ENCODE measurements around the gene NRG3. TPM values are rescaled to one million over a fixed set of nuclear protein-coding genes. Genes with fewer than 3 reads are reported as not detected.

The NRG3 gene
- total RNA-seq, 1 donor from 2014 or later = 2.6 TPM

DNA sequence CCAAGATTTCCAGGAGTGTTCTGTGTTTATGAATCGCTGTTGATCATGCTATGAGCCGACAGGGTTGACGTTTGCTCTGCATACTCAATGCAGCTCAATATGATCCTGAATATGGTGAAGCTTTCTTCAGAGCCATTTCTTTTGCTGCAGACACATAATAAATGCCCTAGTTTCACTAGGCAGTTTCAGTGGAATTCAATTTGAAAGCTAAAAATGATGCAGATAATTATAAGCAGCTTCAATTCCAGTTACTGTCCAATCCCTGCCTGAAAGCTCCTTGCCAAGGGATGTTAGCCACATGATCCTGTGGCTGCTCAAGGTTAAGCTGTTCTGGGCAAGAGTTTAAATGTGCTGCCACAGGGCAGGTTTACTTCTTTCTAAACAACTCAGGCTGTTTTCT is 805.6 kb downstream of the NRG3 start:
- DNase-seq = no peak
- TF ChIP-seq, protein P1, sequence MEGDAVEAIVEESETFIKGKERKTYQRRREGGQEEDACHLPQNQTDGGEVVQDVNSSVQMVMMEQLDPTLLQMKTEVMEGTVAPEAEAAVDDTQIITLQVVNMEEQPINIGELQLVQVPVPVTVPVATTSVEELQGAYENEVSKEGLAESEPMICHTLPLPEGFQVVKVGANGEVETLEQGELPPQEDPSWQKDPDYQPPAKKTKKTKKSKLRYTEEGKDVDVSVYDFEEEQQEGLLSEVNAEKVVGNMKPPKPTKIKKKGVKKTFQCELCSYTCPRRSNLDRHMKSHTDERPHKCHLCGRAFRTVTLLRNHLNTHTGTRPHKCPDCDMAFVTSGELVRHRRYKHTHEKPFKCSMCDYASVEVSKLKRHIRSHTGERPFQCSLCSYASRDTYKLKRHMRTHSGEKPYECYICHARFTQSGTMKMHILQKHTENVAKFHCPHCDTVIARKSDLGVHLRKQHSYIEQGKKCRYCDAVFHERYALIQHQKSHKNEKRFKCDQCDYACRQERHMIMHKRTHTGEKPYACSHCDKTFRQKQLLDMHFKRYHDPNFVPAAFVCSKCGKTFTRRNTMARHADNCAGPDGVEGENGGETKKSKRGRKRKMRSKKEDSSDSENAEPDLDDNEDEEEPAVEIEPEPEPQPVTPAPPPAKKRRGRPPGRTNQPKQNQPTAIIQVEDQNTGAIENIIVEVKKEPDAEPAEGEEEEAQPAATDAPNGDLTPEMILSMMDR (IDR thresholded peaks at IDR 0.05) = no peak
- Histone ChIP-seq H3K4me1 (no peaks in the 10 kb centered on the region), H3K27me3 (ENCODE audit: low read depth) (no peaks in the 10 kb centered on the region), H3K4me3 (no peak overlapping the region), H3K36me3 (no peaks in the 10 kb centered on the region), H3K9me3 (no peaks in the 10 kb centered on the region), H3K27ac (no peak overlapping the region)
- ATAC-seq = no peak
- intact Hi-C loops (cut with DNase I) = no loop called here

- Histone ChIP-seq H3K4me1 (no peaks in the 10 kb centered on the region), H3K36me3 (no peaks in the 10 kb centered on the region), H3K4me3 (no peak overlapping the region), H3K9me3 (no peaks in the 10 kb centered on the region), H3K27ac (no peak overlapping the region), H3K27me3 (ENCODE audit: low read depth) (no peaks in the 10 kb centered on the region)
- TF ChIP-seq, protein P1 (IDR thresholded peaks at IDR 0.05) = no peak
- ATAC-seq (no peak), DNase-seq (no peak)
- intact Hi-C loops (cut with DNase I) = no loop called here
Observed at GRCh38 chr10:82683945-82684344, 809.0 kb downstream of the NRG3 start.

DNA sequence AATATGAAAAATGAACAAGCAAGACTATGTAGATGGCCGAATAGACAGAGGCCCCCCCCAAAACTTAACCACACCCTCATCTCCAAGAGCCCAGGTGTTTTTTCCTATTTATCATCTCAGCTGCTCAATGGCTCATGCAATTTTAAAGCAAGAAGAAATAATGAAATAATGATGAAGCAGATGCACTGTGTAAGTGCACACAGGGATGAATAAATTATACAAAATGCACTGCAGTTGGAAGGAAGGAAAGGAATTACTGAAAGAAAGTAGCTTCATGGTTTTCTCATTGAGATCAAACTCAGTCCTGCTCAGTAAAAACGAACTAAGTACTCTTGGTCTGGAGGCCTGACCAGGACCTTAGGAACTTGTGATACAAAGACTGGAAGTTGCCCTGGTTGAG is 810.1 kb downstream of the NRG3 start:
- Histone ChIP-seq H3K4me3 (no peak overlapping the region), H3K9me3 (no peaks in the 10 kb centered on the region), H3K27me3 (ENCODE audit: low read depth) (no peaks in the 10 kb centered on the region), H3K4me1 (no peaks in the 10 kb centered on the region), H3K27ac (no peak overlapping the region), H3K36me3 (no peaks in the 10 kb centered on the region)
- TF ChIP-seq, protein P1 (IDR thresholded peaks at IDR 0.05) = no peak
- DNase-seq (no peak), ATAC-seq (no peak)
- intact Hi-C loops (cut with DNase I) = no loop called here

DNA sequence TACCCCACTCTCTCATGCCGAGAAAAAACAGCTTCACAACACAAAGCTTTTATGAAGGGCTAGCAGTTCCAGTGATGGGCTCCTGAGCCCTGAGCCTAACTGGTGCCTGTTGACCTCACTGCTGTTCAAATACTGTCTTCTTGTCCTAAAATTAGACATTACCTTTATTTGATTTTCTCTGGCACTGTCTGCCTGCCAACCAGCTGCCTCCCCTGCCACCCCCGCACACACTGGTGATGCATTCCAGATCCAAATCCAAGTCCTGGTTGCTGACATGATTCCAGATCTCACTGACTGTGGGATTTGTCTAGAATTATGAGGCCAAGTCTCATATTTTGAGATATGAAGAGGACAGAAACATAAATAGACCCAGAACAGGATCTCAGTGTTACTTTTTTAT is 816.2 kb downstream of the NRG3 start:
- TF ChIP-seq, protein P1 (IDR thresholded peaks at IDR 0.05) = no peak
- Histone ChIP-seq H3K27ac (no peak overlapping the region), H3K4me3 (no peak overlapping the region), H3K4me1 (no peaks in the 10 kb centered on the region), H3K36me3 (no peaks in the 10 kb centered on the region), H3K9me3 (no peaks in the 10 kb centered on the region), H3K27me3 (ENCODE audit: low read depth) (no peaks in the 10 kb centered on the region)
- intact Hi-C loops (cut with DNase I) = no loop called here
- DNase-seq (no peak), ATAC-seq (no peak)

DNA sequence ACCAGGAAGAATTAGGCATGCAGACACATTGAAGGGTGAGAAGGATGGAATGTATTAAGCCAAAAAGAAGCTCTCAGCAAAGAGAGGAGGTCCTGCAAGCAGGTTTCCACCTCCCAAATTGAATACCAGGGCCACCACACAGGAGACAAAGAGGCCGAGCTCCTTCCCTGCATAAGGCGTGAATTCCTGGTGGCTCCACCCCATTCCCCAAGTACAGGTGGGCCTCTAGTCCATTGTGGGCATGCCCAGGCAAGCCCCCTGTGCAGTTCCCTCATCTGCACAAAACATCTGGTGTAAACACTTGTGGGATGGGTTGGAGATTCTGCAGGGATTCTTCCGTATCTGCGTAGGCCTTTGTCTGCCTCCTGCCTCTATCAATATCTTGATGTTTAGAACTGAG is 817.5 kb downstream of the NRG3 start:
- DNase-seq (no peak), ATAC-seq (no peak)
- H3K4me1 ChIP-seq = no peaks in the 10 kb centered on the region
- TF ChIP-seq, protein P1 (IDR thresholded peaks at IDR 0.05) = no peak
- H3K4me3 ChIP-seq = no peak overlapping the region
- no peaks in the 10 kb centered on the region for H3K9me3 ChIP-seq
- no peaks in the 10 kb centered on the region for H3K27me3 ChIP-seq (ENCODE audit: low read depth)
- no peaks in the 10 kb centered on the region for H3K36me3 ChIP-seq
- H3K27ac ChIP-seq = no peak overlapping the region
- intact Hi-C loops (cut with DNase I) = no loop called here

DNA sequence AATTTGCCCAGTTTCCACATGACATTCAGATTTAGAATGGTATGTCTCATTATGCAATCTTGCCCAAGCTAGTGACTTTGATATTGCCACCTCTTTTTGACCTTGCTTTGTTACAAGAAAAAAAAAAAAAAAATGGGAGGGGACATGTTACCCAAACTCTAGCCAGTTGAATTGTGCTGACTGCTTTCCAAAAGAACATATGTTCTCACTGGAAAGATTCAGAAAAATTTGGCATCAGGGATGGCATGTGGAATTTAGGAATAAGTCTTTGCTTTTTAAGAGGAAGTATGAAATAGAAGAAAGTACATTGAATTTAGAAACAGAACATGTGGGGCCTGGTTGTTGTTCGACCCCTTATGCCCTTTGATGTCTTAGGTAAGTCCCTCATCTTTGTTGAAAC is 846.8 kb downstream of the NRG3 start:
- H3K27ac ChIP-seq = no peak overlapping the region
- intact Hi-C loops (cut with DNase I) = no loop called here
- H3K9me3 ChIP-seq = no peaks in the 10 kb centered on the region
- no peaks in the 10 kb centered on the region for H3K27me3 ChIP-seq (ENCODE audit: low read depth)
- TF ChIP-seq, protein P1 (IDR thresholded peaks at IDR 0.05) = no peak
- no peaks in the 10 kb centered on the region for H3K4me1 ChIP-seq
- DNase-seq = no peak
- H3K4me3 ChIP-seq = no peak overlapping the region
- H3K36me3 ChIP-seq = no peaks in the 10 kb centered on the region
- ATAC-seq = no peak
